Measurements from ENCODE around the gene TXN2. TPM values are rescaled to one million over a fixed set of nuclear protein-coding genes. Genes with fewer than 3 reads are reported as not detected.

The TXN2 gene
- total RNA-seq, 2 experiments from 2014 or later, result 96.5 to 101 TPM

DNA sequence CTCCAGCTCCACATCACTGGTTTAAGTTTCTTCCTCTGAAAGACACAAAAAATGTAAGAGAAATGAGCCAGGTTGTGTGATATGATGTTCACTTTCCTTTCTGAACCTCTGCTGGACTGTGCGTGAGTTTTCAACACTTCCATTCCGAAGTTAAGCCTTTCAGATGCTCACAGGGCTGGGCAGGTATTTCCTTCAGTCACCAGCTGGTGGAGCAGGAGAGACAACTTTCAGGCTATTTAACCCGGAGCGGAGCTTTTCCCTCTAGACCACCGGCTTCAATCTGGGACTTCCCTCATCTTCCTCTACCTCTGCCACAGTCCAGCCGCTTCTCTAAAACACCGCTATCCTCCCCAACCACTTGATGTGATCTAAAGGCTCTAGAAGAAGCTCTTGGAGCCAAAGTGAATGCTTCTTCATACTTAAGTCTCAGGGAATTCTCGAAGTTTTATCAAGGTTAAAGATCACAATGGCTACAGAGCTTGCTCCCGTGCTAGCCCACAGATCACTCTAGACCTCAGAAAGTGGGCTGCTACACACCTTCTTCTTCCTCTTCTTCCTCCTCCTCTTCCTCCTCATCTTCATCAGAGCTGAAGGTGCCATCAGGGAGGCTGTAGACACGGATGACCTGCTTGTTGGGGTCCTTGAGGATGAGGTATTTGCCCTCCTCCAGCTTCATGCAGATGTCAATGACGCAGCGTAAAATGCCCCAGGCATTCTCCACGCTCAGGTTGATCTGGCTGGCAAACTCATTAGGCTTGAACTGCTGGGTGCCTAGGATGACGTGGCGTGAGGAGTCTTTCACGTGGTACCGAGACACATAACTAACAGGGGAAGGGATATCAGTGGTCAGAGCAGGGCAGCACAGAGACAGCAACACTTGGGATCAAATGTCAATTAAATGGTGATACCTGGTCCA, 29.8 kb upstream of the TXN2 start:
- Mint-ChIP-seq H3K9me3 (peaks cover 3% of the 10 kb centered on the region), H3K27me3 (no peaks in the 10 kb centered on the region), H3K27ac (peak overlapping the region; percentile 63), H3K4me1 (ENCODE audit: low read depth) (peaks cover 13% of the 10 kb centered on the region), H3K36me3 (ENCODE audit: low read depth) (peaks cover 58% of the 10 kb centered on the region), H3K4me3 (no peak overlapping the region)
- CTCF ChIA-PET, result interaction anchor here (0.8 to 5.2 kb wide), 11 partner anchors 9 to 263 kb away, joined by 3 to 56 read pairs (median 4); no protein-coding TSS in a partner anchor
- POLR2A ChIA-PET, result interaction anchor here (0.5 to 12.6 kb wide), 6 partner anchors 12 to 259 kb away, joined by 3 to 172 read pairs (median 5); partner anchors contain the start of genes APOL1, EIF3D and TXN2
- peak; percentile 15 for ATAC-seq
- TF ChIP-seq, protein P1, sequence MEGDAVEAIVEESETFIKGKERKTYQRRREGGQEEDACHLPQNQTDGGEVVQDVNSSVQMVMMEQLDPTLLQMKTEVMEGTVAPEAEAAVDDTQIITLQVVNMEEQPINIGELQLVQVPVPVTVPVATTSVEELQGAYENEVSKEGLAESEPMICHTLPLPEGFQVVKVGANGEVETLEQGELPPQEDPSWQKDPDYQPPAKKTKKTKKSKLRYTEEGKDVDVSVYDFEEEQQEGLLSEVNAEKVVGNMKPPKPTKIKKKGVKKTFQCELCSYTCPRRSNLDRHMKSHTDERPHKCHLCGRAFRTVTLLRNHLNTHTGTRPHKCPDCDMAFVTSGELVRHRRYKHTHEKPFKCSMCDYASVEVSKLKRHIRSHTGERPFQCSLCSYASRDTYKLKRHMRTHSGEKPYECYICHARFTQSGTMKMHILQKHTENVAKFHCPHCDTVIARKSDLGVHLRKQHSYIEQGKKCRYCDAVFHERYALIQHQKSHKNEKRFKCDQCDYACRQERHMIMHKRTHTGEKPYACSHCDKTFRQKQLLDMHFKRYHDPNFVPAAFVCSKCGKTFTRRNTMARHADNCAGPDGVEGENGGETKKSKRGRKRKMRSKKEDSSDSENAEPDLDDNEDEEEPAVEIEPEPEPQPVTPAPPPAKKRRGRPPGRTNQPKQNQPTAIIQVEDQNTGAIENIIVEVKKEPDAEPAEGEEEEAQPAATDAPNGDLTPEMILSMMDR (IDR thresholded peaks at IDR 0.05), result peak; percentile 73
- intact Hi-C loops (cut with micrococcal nuclease), result no loop called here
- peak; percentile 62 for DNase-seq

DNA sequence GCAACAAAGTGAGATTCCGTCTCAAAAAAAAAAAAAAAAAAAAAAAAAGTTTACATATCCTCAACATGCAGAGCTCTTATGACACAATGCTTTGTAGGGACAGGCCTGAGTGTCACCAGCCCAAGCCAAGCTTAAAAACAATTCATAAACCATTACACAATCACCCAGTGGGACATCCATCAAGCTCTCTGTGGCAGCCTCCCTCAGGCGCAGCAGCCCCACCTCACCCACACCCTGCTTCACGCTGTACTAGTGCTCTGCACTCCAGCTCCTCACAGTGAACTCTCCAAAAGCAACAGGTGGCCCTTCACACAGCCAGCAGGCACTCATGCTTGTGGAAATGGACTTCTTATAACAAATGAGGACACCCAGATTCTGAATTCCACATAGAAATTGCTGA, 28.9 kb upstream of the TXN2 start:
- Mint-ChIP-seq H3K4me3 (no peak overlapping the region), H3K27ac (peak overlapping the region; percentile 63), H3K36me3 (ENCODE audit: low read depth) (peaks cover 50% of the 10 kb centered on the region), H3K4me1 (ENCODE audit: low read depth) (peaks cover 17% of the 10 kb centered on the region), H3K9me3 (peaks cover 3% of the 10 kb centered on the region), H3K27me3 (no peaks in the 10 kb centered on the region)
- ChIA-PET CTCF (interaction anchor here (0.8 to 5.2 kb wide), 10 partner anchors 8 to 263 kb away, joined by 3 to 56 read pairs (median 4); no protein-coding TSS in a partner anchor), POLR2A (interaction anchor here (1.2 to 12.6 kb wide), 6 partner anchors 9 to 258 kb away, joined by 3 to 172 read pairs (median 5); partner anchors contain the start of genes APOL1, EIF3D and TXN2)
- intact Hi-C loops (cut with micrococcal nuclease), result no loop called here
- DNase-seq, result no peak
- TF ChIP-seq, protein P1 (IDR thresholded peaks at IDR 0.05), result no peak
- ATAC-seq, result no peak

GRCh38 chr22:36507518-36508010, 26.1 kb upstream of the TXN2 start:
- Mint-ChIP-seq H3K9me3 (peaks cover 3% of the 10 kb centered on the region), H3K4me3 (peak overlapping the region; percentile 53), H3K36me3 (ENCODE audit: low read depth) (peaks cover 41% of the 10 kb centered on the region), H3K4me1 (ENCODE audit: low read depth) (peaks cover 21% of the 10 kb centered on the region), H3K27ac (peak overlapping the region; percentile 74), H3K27me3 (no peaks in the 10 kb centered on the region)
- ATAC-seq (no peak), DNase-seq (no peak)
- ChIA-PET POLR2A (interaction anchor here (0.6 to 12.6 kb wide), 9 partner anchors 10 to 178 kb away, joined by 3 to 172 read pairs (median 4); partner anchors contain the start of gene EIF3D), CTCF (interaction anchor here (0.9 to 5.2 kb wide), 4 partner anchors 9 to 221 kb away, joined by 3 to 56 read pairs (median 3); no protein-coding TSS in a partner anchor)
- intact Hi-C loops (cut with micrococcal nuclease), result no loop called here
- TF ChIP-seq, protein P1 (IDR thresholded peaks at IDR 0.05), result no peak

DNA sequence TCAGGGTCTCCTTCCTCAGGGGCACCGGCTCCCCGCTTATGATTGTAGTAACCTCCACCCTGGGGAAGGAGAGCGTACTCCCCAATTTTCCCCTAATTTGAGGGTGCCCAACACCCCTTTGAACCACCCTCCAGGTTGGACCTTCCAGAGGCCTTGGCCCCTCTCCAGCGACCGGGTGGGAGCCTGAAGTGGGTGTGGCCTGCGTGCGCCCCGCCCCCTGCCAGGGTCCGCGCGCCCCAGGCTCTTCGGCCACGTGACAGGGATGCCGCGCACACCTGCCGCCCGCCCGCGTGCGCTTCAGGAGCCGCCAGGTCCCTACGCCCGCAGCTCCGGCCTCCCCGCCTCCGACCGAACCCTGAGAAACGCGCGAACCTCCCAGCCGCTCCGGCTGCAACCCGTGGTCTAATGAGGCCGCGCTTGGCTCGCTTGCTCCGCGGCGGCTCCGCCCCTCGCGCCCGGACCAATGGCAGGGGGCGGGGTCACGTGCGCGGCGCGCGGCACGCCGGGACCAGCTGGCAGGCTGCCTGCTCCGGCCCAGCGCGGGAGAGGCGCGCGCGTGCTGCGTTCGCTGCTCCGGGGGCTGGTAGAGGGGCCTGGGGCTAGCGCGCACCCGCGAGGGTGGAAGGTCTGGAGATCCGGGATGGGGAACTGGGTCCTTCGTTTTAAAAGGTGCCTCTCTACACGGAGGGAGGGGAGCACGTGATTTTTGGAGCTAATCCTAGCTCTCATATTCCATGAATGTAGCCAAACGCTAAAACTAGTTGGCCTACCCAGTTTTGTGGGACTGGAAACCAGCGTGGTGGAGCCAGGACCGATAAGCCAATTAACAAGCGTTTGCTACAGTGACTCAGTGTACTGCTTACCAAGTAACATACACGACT, 25.4 kb upstream of the TXN2 start, which contains the start of gene FOXRED2:
FOXRED2 (minus strand) TSS at position 404 of the 881 bp plus-strand sequence. CDS start 618 bp downstream, outside the sequence.
- Mint-ChIP-seq H3K9me3 (peaks cover 3% of the 10 kb centered on the region), H3K4me1 (ENCODE audit: low read depth) (peaks cover 20% of the 10 kb centered on the region), H3K4me3 (peak within 1 kb of the TSS; percentile 53), H3K27ac (peak within 1 kb of the TSS; percentile 74), H3K27me3 (no peaks in the 10 kb centered on the region), H3K36me3 (ENCODE audit: low read depth) (peaks cover 35% of the 10 kb centered on the region)
- ChIA-PET CTCF (interaction anchor here (1.1 to 5.2 kb wide), 3 partner anchors 16 to 220 kb away, joined by 3 to 56 read pairs (median 3); no protein-coding TSS in a partner anchor), POLR2A (interaction anchor here (0.6 to 12.6 kb wide), 11 partner anchors 8 to 177 kb away, joined by 3 to 172 read pairs (median 4); partner anchors contain the start of gene EIF3D)
- ATAC-seq (peak; percentile 94), DNase-seq (peak; percentile 90)
- TF ChIP-seq, protein P1 (IDR thresholded peaks at IDR 0.05), result no peak
- intact Hi-C loops (cut with micrococcal nuclease), result no loop called here

All from activated CD8-positive, alpha-beta T cell treated with anti-CD3 and anti-CD28 coated beads for 36 hours (primary cell).